GM12878 (cell line): Measurements from ENCODE around the gene ZNF839. TPM values are rescaled to one million over a fixed set of nuclear protein-coding genes. Genes with fewer than 3 reads are reported as not detected.

Source experiments
- ATAC-seq: fragments of 200-7000 bp; cut with Tn5 transposase; 3 replicates; pipeline ENCODE4 v1.9.1; 2020; ENCODE audit warnings: mild to moderate bottlenecking, moderate library complexity
- BruUV-seq: library from RNA; stranded (reverse); fragments of 400-500 nt; replicated peaks from 2 replicates; lab custom pipeline; 2021; lab: Mats Ljungman, UMichigan
- CTCF ChIA-PET: fragments of 300-600 bp; sonication (Branson Sonifier 250); formaldehyde crosslinking; extraction: SDS; loops from one replicate; lab custom pipeline; 2021; ENCODE audit warnings: inconsistent platforms; lab: Yijun Ruan, JAX
- POLR2A ChIA-PET: fragments of 350-600 bp; formaldehyde crosslinking; extraction: SDS; loops from one replicate; lab custom pipeline; 2021; ENCODE audit warnings: inconsistent platforms; lab: Charles Lee
- RAD21 ChIA-PET: fragments of 300-600 bp; sonication (Branson Sonifier 250); formaldehyde crosslinking; loops from one replicate; lab custom pipeline; 2023; ENCODE audit warnings: antibody characterized with exemption; ENCODE audit not compliant: unreplicated experiment; lab: Charles Lee
- SMC1A ChIA-PET: fragments of 300-600 bp; sonication (Branson Sonifier 250); formaldehyde crosslinking; loops from one replicate; lab custom pipeline; 2023; ENCODE audit not compliant: unreplicated experiment, uncharacterized antibody; lab: Charles Lee
- DNase-seq: peaks from one replicate; pipeline ENCODE4 v3.0.0-alpha.2; 2011; ENCODE audit warnings: low read depth, low spot score
- FAIRE-seq: peaks from 3 replicates; lab custom pipeline; 2011; peaks lifted over from hg19 to GRCh38; lab: Jason Lieb, UNC
- H2AFZ ChIP-seq: 2 replicates; pipeline ENCODE4 v1.6.0; 2011; ENCODE audit warnings: low read depth, low read length, control low read depth; ENCODE audit not compliant: control insufficient read depth
- H3K27ac ChIP-seq: 2 replicates; pipeline ENCODE4 v1.5.1; 2011; ENCODE audit warnings: control low read depth; ENCODE audit not compliant: control insufficient read depth, insufficient read depth
- H3K27me3 ChIP-seq, 2 experiments: replicated peaks in 1 of 2; 2 replicates each; pipeline versions ENCODE4 v1.6.0 to v1.6.1; 2011; ENCODE audit warnings: low read length in 1 of 2; ENCODE audit not compliant: control insufficient read depth in 2 of 2, insufficient read depth in 2 of 2
- H3K36me3 ChIP-seq, 2 experiments: 2 replicates each; pipeline ENCODE4 v1.5.1; 2011; ENCODE audit warnings: low read length in 1 of 2; ENCODE audit not compliant: control insufficient read depth in 2 of 2, insufficient read depth in 2 of 2
- H3K4me1 ChIP-seq: 2 replicates; pipeline ENCODE4 v1.6.1; 2011; ENCODE audit warnings: mild to moderate bottlenecking, low read length, moderate library complexity, mixed read lengths; ENCODE audit not compliant: control insufficient read depth, insufficient read depth
- H3K4me2 ChIP-seq: 2 replicates; pipeline ENCODE4 v1.6.0; 2011; ENCODE audit warnings: control low read depth; ENCODE audit not compliant: control insufficient read depth, insufficient read depth
- H3K4me3 ChIP-seq: fragments of 200-600 bp; sonication (generic); 2 replicates; pipeline ENCODE4 v1.5.1; 2016
- H3K79me2 ChIP-seq: 2 replicates; pipeline ENCODE4 v1.6.0; 2011; ENCODE audit warnings: low read length; ENCODE audit not compliant: control insufficient read depth, insufficient read depth
- H3K9ac ChIP-seq: 2 replicates; pipeline ENCODE4 v1.8.0; 2011; ENCODE audit warnings: low read length, control low read depth, mixed read lengths; ENCODE audit not compliant: control insufficient read depth, insufficient read depth
- H3K9me3 ChIP-seq: replicated peaks from 3 replicates; pipeline ENCODE4 v1.5.1; 2011; ENCODE audit warnings: mild to moderate bottlenecking, low read length; ENCODE audit not compliant: control insufficient read depth, insufficient read depth
- H4K20me1 ChIP-seq: 2 replicates; pipeline ENCODE4 v1.6.0; 2011; ENCODE audit not compliant: control insufficient read depth, insufficient read depth
- BACH1 ChIP-seq: fragments of 450-650 bp; IDR thresholded peaks from 2 replicates; pipeline ENCODE4 v1.6.1; 2017; ENCODE audit warnings: mild to moderate bottlenecking, borderline replicate concordance
- BMI1 ChIP-seq: fragments of 450-650 bp; IDR thresholded peaks from 2 replicates; pipeline ENCODE4 v1.6.1; 2016; ENCODE audit warnings: mild to moderate bottlenecking, moderate library complexity, borderline replicate concordance
- CREB1 ChIP-seq: IDR thresholded peaks from 2 replicates; pipeline ENCODE4 v1.6.1; 2012; ENCODE audit warnings: low read depth, mild to moderate bottlenecking, inconsistent platforms
- IRF3 ChIP-seq: fragments of 450-650 bp; IDR thresholded peaks from 2 replicates; pipeline ENCODE4 v1.6.1; 2014; ENCODE audit warnings: mild to moderate bottlenecking
- JUNB ChIP-seq: IDR thresholded peaks from 2 replicates; pipeline ENCODE4 v1.6.1; 2016; ENCODE audit warnings: antibody characterized with exemption, mild to moderate bottlenecking
- TCF3 ChIP-seq: IDR thresholded peaks from 2 replicates; pipeline ENCODE4 v1.6.1; 2012; ENCODE audit warnings: low read depth, mild to moderate bottlenecking, low read length, borderline replicate concordance; ENCODE audit not compliant: insufficient read depth
- ZBED1 ChIP-seq: IDR thresholded peaks from 2 replicates; pipeline ENCODE4 v1.6.1; 2016; ENCODE audit warnings: borderline replicate concordance
- whole genome bisulfite sequencing: methylation state at CpG from one replicate; pipeline ENCODE4 v1.1.6; 2016; ENCODE audit warnings: low lambda C conversion rate; ENCODE audit not compliant: insufficient replicate concordance, insufficient coverage; ENCODE audit errors: missing lambda C conversion rate; 5-methylcytosine and 5-hydroxymethylcytosine counted together
- in situ Hi-C: fragments of 300-500 bp; cut with MboI; formaldehyde crosslinking; loops from 9 replicates; pipeline ENCODE4 v1.14.3; 2018; ENCODE audit warnings: mixed read lengths
- intact Hi-C: fragments of 100-400 bp; cut with micrococcal nuclease; formaldehyde crosslinking; loops from one replicate; pipeline ENCODE4 v1.14.2; 2022; ENCODE audit not compliant: unreplicated experiment
- polyA plus RNA-seq, 11 experiments: library from polyadenylated mRNA; depleted of rRNA in 4 of 11; unstranded in 6 of 11; stranded (reverse) in 5 of 11; fragments of >200 nt; fragmentation: Nextera tagmentation in 4 of 11; fragmentation: Illumina TruSeq in 1 of 11; extraction: Ambion mirVana in 4 of 11; extraction: Trizol in 1 of 11; gene quantifications; 1 replicate in 1 of 11; 2 replicates in 10 of 11; pipeline versions ENCODE4 v1.2.1 to v1.2.3, GENCODE V29; 2011 to 2016; ENCODE audit warnings: inconsistent platforms in 2 of 11, missing spikeins in 2 of 11, low read depth in 1 of 11
- total RNA-seq, 4 experiments: library from RNA; depleted of rRNA in 3 of 4; stranded (reverse); fragments of >200 nt in 3 of 4; fragmentation: Illumina TruSeq in 1 of 4; extraction: Trizol in 1 of 4; gene quantifications; 2 replicates each; pipeline versions ENCODE4 v1.2.1 to v1.2.3, GENCODE V29; 2013 to 2021

Gene ZNF839
- total and polyA plus RNA-seq, 10 of the 15 experiments (the other 5 are each of a cell fraction or from before 2014, with no cell fraction given): 1.4 to 14.4 (median 8.6) TPM

- WGBS: 13% methylated on average over 3 of the region's 3 CpGs
- no peak overlapping the region for H3K4me3 ChIP-seq
- H3K4me1 ChIP-seq: no peaks in the 10 kb centered on the region
- H3K9me3 ChIP-seq: no peaks in the 10 kb centered on the region; the same call in 2 of the 3 replicates
- in situ Hi-C loops: no loop called here
- no peak overlapping the region for H3K4me2 ChIP-seq
- H3K27ac ChIP-seq: no peak overlapping the region
- H2AFZ ChIP-seq: no peak overlapping the region
- ATAC-seq (no peak), FAIRE-seq (no peak), DNase-seq (no peak)
- no peak for TF ChIP-seq ZBED1
- no peak for TF ChIP-seq CREB1
- no peak for TF ChIP-seq IRF3
- TF ChIP-seq JUNB: no peak
- TF ChIP-seq BACH1: no peak
- TF ChIP-seq TCF3: no peak
- no peak for TF ChIP-seq BMI1
- no TSS peak for BruUV-seq
- RAD21 ChIA-PET: interaction anchor here (0.8 kb wide), 1 partner anchor 19 kb away, joined by 3 read pairs; no protein-coding TSS in a partner anchor
- POLR2A ChIA-PET: no interaction called here
- no peaks in the 10 kb centered on the region for H3K36me3 ChIP-seq
- H3K27me3 ChIP-seq: no peaks in the 10 kb centered on the region
- H3K79me2 ChIP-seq: no peaks in the 10 kb centered on the region
- CTCF ChIA-PET: interaction anchor here (0.5 to 1.5 kb wide), 2 partner anchors 10 to 114 kb away, joined by 3 to 4 read pairs; partner anchors contain the start of gene MOK
- intact Hi-C loops: no loop called here
- no peak overlapping the region for H3K9ac ChIP-seq
- H4K20me1 ChIP-seq: no peaks in the 10 kb centered on the region
- SMC1A ChIA-PET: interaction anchor here (0.8 kb wide), 1 partner anchor 12 kb away, joined by 3 read pairs; no protein-coding TSS in a partner anchor
Observed at GRCh38 chr14:102295270-102295669, 24.3 kb upstream of the ZNF839 start.
